GM21786 (cell line): Measurements from ENCODE around the gene ANKS1A.

Source experiments
- ATAC-seq: cut with Tn5 transposase; IDR thresholded peaks from one replicate; pipeline ENCODE4 v1.9.1; 2021; ENCODE audit not compliant: unreplicated experiment

ANKS1A gene

GRCh38 chr6:35080821-35081425 is 191.9 kb downstream of the ANKS1A start:
- no peak for ATAC-seq

- no peak for ATAC-seq
These were observed 192.4 kb downstream of the ANKS1A start for GRCh38 chr6:35081426-35081851.

GRCh38 chr6:35082046-35082732 is 193.1 kb downstream of the ANKS1A start:
- no peak for ATAC-seq

- ATAC-seq = no peak
These were observed 193.8 kb downstream of the ANKS1A start for GRCh38 chr6:35082733-35083403.

GRCh38 chr6:35083507-35083906 is 194.5 kb downstream of the ANKS1A start:
- no peak for ATAC-seq

- ATAC-seq = no peak
These were observed 195.0 kb downstream of the ANKS1A start for GRCh38 chr6:35084041-35084491.

- no peak for ATAC-seq
These were observed 195.6 kb downstream of the ANKS1A start for GRCh38 chr6:35084511-35085203.

- no peak for ATAC-seq
These were observed 196.6 kb downstream of the ANKS1A start for GRCh38 chr6:35085359-35086281.

GRCh38 chr6:35086282-35086632 is 197.2 kb downstream of the ANKS1A start:
- ATAC-seq = no peak

- ATAC-seq = no peak
These were observed 197.7 kb downstream of the ANKS1A start for GRCh38 chr6:35086636-35087360.

- ATAC-seq = no peak
These were observed 198.6 kb downstream of the ANKS1A start for GRCh38 chr6:35087361-35088280.

GRCh38 chr6:35088281-35089215 is 199.5 kb downstream of the ANKS1A start:
- ATAC-seq = no peak

- ATAC-seq = no peak
These were observed 200.3 kb downstream of the ANKS1A start for GRCh38 chr6:35089216-35089934.

- ATAC-seq = no peak
These were observed 201.0 kb downstream of the ANKS1A start for GRCh38 chr6:35089935-35090505.

- no peak for ATAC-seq
These were observed 201.7 kb downstream of the ANKS1A start for GRCh38 chr6:35090734-35091133.

- no peak for ATAC-seq
These were observed 202.5 kb downstream of the ANKS1A start for GRCh38 chr6:35091346-35092083.
